Measurements from ENCODE around the gene CYS1. TPM values are rescaled to one million over a fixed set of nuclear protein-coding genes. Genes with fewer than 3 reads are reported as not detected.

Gene CYS1
- total RNA-seq, 2 experiments from 2014 or later = 0.75 TPM; not detected in 1

DNA sequence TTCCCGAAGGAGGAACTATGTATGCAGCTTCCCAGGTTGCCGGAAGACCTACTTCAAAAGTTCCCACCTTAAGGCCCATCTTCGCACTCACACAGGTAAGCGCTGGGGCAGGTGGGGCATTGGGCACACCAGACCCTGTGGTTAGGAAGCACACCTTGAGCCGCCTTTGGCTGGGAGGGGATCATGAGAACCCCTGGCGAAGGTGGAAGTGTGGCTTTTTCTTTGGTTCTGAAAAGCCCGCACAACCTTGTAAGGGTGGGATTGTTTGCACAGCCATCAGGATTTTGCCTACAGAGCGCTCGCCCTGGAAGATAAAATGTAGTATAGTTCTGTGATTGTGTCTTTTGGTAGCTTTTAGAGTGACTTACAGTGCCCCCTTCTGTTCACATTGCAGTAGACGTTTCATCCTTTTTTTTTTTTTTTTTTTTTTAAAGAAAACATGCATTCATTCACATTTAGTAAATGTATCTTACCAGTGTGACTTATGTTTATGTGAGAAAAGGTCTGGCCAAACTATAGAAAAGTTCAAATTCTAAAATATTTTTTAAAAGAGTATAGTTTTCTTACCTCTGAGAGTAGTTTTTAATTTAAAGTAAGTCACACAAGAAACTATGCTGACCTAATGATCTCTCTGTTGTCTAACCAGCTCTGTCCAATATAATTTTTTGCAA is 31.6 kb downstream of the CYS1 start:
- CTCF ChIA-PET = interaction anchor here (0.5 to 10.3 kb wide), 26 partner anchors 8 to 1211 kb away, joined by 3 to 169 read pairs (median 5); partner anchors contain the start of genes KIDINS220 and TAF1B
- Mint-ChIP-seq H3K36me3 (peaks cover 6% of the 10 kb centered on the region), H3K9me3 (ENCODE audit: low read depth) (no peaks in the 10 kb centered on the region), H3K27ac (no peak overlapping the region), H3K4me3 (no peak overlapping the region), H3K27me3 (no peaks in the 10 kb centered on the region), H3K4me1 (peaks cover 8% of the 10 kb centered on the region)
- no peak for ATAC-seq
- no peak for DNase-seq

DNA sequence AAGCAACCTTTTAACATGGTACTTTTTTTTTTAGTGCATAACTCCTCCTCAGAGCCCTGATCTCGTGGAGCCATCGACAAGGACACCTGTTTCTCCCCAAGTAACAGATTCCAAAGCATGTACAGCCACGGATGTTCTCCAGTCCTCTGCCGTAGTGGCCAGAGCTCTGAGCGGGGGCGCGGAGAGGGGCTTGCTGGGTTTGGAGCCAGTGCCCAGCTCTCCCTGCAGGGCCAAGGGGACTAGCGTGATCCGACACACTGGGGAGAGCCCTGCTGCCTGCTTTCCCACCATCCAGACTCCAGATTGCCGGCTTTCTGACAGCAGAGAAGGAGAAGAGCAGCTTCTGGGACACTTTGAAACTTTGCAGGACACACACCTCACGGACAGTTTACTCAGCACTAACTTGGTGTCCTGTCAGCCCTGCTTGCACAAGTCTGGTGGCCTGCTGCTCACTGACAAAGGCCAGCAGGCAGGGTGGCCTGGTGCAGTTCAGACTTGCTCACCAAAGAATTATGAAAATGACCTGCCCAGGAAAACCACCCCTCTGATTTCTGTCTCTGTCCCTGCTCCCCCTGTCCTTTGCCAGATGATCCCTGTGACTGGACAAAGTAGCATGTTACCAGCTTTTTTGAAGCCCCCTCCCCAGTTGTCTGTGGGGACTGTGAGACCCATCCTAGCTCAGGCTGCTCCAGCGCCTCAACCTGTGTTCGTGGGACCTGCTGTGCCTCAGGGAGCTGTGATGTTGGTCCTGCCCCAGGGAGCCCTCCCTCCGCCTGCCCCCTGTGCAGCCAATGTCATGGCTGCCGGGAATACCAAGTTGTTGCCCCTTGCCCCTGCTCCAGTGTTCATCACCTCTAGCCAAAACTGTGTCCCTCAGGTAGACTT is 32.4 kb downstream of the CYS1 start:
- no peak for ATAC-seq
- peaks cover under 1% of the 10 kb centered on the region for H3K27me3 Mint-ChIP-seq

DNA sequence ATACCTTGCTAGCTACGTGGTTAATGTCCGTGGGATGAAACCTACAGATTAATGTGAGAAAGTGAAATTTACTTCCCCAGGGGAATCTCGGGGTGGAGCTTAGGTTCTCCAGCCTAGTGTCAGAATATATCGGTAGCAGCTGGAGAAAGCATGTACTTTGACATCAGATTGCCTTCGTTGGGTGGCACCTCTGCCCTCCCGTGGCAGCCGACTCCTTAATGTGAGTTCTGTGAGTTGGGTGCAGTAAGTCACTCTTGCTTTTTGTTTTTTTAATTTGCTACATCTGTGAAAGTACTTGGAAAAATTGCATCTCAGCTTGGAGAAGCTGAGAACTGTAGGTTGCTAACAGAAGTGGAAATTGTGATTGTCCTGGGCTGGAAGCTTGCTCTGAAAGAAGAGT is 33.3 kb downstream of the CYS1 start:
- H3K4me1 Mint-ChIP-seq = peaks cover 13% of the 10 kb centered on the region
- no peaks in the 10 kb centered on the region for H3K9me3 Mint-ChIP-seq (ENCODE audit: low read depth)
- peaks cover 3% of the 10 kb centered on the region for H3K36me3 Mint-ChIP-seq
- ATAC-seq = no peak
- H3K27ac Mint-ChIP-seq = no peak overlapping the region
- no peak for DNase-seq
- H3K4me3 Mint-ChIP-seq = no peak overlapping the region
- CTCF ChIA-PET = interaction anchor here (1.0 to 10.3 kb wide), 10 partner anchors 10 to 277 kb away, joined by 3 to 169 read pairs (median 7); no protein-coding TSS in a partner anchor
- H3K27me3 Mint-ChIP-seq = peaks cover 9% of the 10 kb centered on the region

More for the DNA sequence above, 32.4 kb downstream of the CYS1 start:
- Mint-ChIP-seq H3K4me1 (peaks cover 8% of the 10 kb centered on the region), H3K4me3 (no peak overlapping the region), H3K27ac (no peak overlapping the region), H3K36me3 (peaks cover 6% of the 10 kb centered on the region), H3K9me3 (ENCODE audit: low read depth) (no peaks in the 10 kb centered on the region)
- CTCF ChIA-PET = interaction anchor here (0.7 to 10.3 kb wide), 26 partner anchors 9 to 1211 kb away, joined by 3 to 169 read pairs (median 5); partner anchors contain the start of genes KIDINS220 and TAF1B
- DNase-seq = no peak

DNA sequence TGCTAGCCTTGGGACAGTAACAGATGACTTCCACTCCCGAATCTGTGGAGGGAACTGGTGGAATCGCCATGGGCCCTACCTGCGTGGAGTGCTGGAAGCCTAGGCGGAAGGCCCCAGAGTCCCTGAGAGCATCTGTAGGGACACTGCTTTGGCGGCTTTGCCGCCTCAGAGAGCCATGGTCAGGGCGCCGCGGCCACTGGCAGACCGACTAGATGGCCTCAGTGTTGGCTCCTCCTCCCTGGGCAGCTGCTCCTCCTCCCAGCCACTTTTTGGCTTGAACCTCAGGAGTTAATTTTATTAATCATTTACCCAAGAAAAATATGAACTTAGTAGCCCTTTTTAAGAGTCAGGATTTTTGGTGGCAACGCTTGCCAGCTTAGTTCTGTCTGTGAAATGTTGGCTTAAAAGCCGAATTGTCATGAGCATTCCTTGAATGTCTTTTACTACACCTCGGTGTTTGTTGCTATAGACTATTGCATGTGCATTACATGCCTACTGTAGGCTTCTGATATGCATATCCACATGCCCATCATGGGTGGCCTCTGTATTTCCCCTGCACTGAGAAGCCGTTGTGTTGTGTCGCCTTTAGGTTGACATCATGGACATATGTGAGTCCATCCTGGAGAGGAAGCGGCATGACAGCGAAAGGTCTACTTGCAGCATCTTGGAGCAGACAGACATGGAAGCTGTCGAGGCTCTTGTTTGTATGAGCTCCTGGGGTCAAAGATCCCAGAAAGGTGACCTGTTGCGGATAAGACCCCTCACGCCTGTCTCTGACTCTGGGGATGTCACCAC is 34.5 kb downstream of the CYS1 start:
- DNase-seq (no peak), ATAC-seq (no peak)
- no peaks in the 10 kb centered on the region for H3K9me3 Mint-ChIP-seq (ENCODE audit: low read depth)
- H3K27me3 Mint-ChIP-seq = peaks cover 15% of the 10 kb centered on the region
- CTCF ChIA-PET = interaction anchor here (1.1 to 10.3 kb wide), 8 partner anchors 12 to 245 kb away, joined by 3 to 169 read pairs (median 6); no protein-coding TSS in a partner anchor
- no peak overlapping the region for H3K4me3 Mint-ChIP-seq
- H3K36me3 Mint-ChIP-seq = peaks cover 3% of the 10 kb centered on the region
- no peak overlapping the region for H3K27ac Mint-ChIP-seq
- H3K4me1 Mint-ChIP-seq = peaks cover 13% of the 10 kb centered on the region

DNA sequence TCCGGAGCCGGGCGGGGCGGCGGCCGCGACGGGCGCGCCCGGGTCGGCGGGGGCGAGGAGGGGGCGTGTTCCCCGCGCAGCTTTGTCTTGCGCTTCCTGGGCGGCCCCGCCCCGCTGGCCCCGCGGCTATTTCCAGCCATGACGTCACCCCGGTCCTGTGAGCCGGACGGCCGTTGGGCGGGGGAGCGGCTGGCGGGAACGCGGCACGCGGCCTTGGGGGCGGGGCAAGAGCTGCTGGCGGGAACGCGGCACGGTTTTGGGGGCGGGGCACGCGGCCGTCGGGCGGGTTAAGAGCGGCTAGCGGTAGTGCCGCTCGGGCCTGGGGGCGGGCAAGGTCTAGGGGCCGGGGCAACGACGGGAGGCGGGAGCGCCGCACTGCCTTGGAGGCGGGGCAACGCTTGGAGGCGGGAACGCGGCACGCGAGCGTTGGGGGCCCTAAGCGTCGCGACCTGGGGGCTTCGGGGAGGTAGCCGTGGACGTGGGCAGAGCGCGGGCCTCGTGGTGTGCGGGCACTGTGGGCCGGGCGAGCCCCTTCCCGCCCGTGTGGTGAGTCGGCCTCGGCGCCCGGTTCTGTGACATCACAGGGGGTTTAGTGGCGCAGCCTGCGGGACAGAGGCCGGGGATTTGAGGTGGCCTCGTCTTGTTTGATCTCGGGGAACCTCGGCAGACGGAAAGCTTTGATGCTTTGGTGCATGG is 36.2 kb downstream of the CYS1 start:
- Mint-ChIP-seq H3K9me3 (ENCODE audit: low read depth) (no peaks in the 10 kb centered on the region), H3K4me3 (peak overlapping the region; percentile 68), H3K36me3 (peaks cover 3% of the 10 kb centered on the region), H3K27ac (peak overlapping the region; percentile 79), H3K27me3 (peaks cover 21% of the 10 kb centered on the region), H3K4me1 (peaks cover 13% of the 10 kb centered on the region)
- CTCF ChIA-PET = interaction anchor here (0.6 to 10.3 kb wide), 9 partner anchors 13 to 244 kb away, joined by 3 to 169 read pairs (median 7); partner anchors contain the start of gene TAF1B
- ATAC-seq = peak; percentile 73
- DNase-seq = peak; percentile 96

DNA sequence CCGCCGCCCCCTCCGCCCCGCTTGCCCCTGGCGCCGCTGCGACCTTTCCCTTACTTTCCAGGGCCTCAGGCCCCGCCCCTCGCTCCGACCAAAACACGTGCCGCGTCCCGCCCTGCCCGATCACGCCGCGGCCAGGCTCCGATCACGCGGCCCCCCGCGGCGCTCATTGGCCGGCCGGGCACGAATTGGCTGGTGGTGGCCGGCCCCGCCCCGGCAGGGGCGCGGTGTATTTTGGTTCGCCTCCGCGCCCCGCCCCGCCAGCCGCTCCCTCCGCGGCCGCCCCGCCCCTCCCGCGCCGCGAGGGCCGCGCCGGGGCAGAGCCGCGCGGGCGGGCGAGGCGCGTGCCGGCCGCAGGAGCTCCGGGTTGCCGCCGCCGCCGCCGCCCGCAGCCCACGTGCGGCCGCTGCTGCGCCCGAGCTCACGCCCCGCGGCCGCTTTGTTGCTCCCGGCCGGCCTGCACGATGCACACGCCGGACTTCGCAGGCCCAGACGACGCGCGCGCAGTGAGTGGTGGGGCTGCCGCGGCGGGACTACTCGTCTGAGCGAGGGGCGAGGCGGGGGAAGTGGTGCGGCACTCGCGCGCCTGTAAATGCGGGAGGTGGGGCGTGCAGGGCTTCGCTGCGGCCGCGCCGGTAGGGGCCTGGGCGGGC is 36.8 kb downstream of the CYS1 start, which contains the start of gene KLF11:
Gene KLF11, plus strand, starts transcription at position 295 of the 650 bp plus-strand sequence. Its CDS starts 167 bp downstream, at position 462.
- Mint-ChIP-seq H3K27ac (peak within 1 kb of the TSS; percentile 81), H3K27me3 (peaks cover 21% of the 10 kb centered on the region), H3K4me3 (peak within 1 kb of the TSS; percentile 74), H3K4me1 (peaks cover 12% of the 10 kb centered on the region), H3K9me3 (ENCODE audit: low read depth) (no peaks in the 10 kb centered on the region), H3K36me3 (peaks cover 1% of the 10 kb centered on the region)
- ATAC-seq (peak; percentile 80), DNase-seq (peak; percentile 86)
- CTCF ChIA-PET = interaction anchor here (0.6 to 3.5 kb wide), 6 partner anchors 15 to 243 kb away, joined by 3 to 16 read pairs (median 8); partner anchors contain the start of gene TAF1B

DNA sequence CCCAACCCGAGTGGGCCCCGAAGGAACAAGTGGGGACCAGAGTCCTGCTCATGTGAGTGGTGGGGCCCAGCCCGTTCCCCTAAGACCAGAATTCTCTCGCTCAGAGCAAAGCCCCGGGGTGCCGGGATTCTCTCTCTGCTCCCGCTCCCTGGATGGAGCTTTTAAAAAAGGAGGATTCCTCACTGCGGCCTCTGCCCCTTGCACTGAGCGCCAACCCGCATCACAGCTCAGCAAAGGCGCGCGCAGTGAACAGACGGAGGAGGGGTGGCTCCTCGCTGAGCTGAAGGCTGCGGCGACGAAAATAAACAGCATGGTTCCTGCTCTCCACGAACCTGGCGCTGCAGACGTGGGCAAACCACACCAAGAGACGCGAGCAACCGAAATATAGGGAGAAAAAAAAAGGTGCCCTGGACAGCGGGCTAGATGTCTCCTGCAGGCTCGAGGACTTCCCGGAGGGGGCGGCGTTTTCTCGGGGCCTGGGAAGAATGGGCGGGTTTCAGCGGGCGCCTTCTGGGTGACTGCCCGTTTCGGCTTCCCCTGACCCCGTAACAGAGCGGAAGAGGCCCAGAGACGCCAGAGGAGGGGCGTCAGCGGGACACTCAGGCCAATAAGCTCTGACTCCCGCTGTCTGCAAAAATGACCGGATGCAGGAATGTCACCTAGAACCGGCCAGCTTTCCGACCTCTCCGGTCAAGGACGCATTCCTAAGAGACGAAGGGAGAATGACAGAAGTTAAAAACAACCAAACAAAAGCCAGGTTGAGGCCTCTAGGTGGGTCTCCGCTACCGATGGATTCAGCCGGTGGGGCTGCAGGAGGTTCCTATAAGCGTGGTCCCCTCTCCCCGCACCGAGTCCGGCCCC is 37.7 kb downstream of the CYS1 start:
- Mint-ChIP-seq H3K4me1 (peaks cover 12% of the 10 kb centered on the region), H3K36me3 (peaks cover 1% of the 10 kb centered on the region), H3K4me3 (peak overlapping the region; percentile 74), H3K27ac (peak overlapping the region; percentile 81), H3K9me3 (ENCODE audit: low read depth) (no peaks in the 10 kb centered on the region), H3K27me3 (peaks cover 21% of the 10 kb centered on the region)
- peak; percentile 0 for ATAC-seq
- CTCF ChIA-PET = interaction anchor here (0.6 to 3.5 kb wide), 4 partner anchors 14 to 199 kb away, joined by 3 to 14 read pairs (median 10); partner anchors contain the start of gene TAF1B
- DNase-seq = peak; percentile 55

DNA sequence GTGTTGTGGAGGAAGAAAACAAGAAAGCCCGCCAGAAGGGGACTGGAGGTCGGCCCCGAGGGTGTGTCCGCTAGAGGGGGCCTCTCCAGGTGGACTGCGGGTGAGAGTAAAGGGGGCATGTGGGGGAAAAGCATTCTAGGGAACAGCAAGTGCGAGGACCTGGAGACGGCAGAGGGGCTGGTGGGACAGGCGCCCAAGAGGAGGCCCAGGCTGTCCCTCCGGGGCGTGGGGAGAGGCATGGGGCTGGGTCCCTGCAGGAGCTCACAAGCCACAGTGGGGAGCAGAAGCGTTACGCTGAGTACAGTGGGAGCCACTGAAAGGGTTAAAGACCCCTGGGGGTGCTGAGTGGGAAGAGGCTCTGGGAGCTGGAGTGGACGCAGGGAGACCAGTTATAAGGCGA is 38.5 kb downstream of the CYS1 start:
- H3K9me3 Mint-ChIP-seq (ENCODE audit: low read depth) = no peaks in the 10 kb centered on the region
- CTCF ChIA-PET = interaction anchor here (0.6 to 3.5 kb wide), 4 partner anchors 13 to 198 kb away, joined by 3 to 14 read pairs (median 10); partner anchors contain the start of gene TAF1B
- no peak for DNase-seq
- ATAC-seq = no peak
- no peak overlapping the region for H3K4me3 Mint-ChIP-seq
- peaks cover 1% of the 10 kb centered on the region for H3K36me3 Mint-ChIP-seq
- peaks cover 21% of the 10 kb centered on the region for H3K27me3 Mint-ChIP-seq
- H3K27ac Mint-ChIP-seq = no peak overlapping the region
- H3K4me1 Mint-ChIP-seq = peaks cover 12% of the 10 kb centered on the region

DNA sequence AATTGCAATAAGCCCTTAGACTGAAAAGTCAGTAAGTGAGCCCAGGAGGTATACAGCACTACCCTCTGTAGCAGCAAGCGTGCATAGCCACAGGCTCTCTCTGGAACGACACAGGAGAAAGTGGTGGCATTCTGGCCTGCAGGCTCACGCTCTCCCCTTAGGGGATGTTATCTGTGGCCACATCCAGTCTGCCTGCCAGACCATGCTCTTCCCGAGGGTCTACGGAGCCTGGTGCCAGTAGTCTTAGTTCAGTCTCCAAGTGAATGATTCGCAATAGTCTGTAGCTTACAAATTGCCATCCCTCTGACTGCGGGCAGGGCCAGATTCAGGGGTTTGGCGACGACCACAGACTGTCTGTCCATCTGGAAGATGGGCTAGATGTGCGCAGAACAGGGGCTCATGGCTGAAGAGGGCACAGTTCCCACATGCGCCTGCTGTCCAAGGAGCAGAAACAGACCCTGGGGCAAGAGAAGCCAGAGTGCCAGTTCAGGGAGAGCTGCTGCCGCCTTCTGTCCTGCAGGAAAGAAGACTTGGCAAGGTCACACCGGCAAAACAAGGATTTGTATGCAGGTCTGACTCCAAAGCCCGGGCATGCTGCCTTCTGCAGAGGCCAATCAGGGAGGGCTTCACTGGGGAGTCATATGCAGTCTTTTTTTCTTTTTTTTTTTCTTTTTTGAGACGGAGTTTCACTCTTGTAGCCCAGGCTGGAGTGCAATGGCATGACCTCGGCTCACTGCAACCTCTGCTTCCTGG is 40.4 kb downstream of the CYS1 start:
- CTCF ChIA-PET = interaction anchor here (1.5 kb wide), 1 partner anchor 55 kb away, joined by 3 read pairs; no protein-coding TSS in a partner anchor
- Mint-ChIP-seq H3K27ac (no peak overlapping the region), H3K4me1 (peaks cover 18% of the 10 kb centered on the region), H3K27me3 (peaks cover 21% of the 10 kb centered on the region), H3K4me3 (no peak overlapping the region), H3K36me3 (no peaks in the 10 kb centered on the region), H3K9me3 (ENCODE audit: low read depth) (no peaks in the 10 kb centered on the region)
- DNase-seq (no peak), ATAC-seq (no peak)

DNA sequence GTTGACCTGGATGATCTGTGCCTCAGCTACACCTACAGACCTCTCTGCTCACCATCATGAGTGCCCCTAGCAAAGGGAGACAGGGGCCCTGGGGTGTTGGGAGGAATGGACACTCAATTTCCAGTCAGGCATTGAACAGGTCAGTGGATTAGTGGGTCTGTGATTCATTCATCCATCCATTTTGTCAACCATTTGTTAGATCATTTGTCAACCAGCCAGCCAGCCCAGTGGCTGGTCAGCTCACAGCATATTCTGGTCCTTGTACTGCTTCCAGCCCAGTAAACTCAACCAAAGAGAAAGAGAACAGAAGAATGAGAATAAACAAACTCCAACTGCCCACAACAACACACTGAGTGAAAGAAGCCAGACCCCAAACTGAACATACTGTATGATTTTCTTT is 41.5 kb downstream of the CYS1 start:
- no peak for DNase-seq
- H3K27ac Mint-ChIP-seq = no peak overlapping the region
- CTCF ChIA-PET = interaction anchor here (0.8 to 1.5 kb wide), 2 partner anchors 54 to 225 kb away, joined by 3 read pairs; no protein-coding TSS in a partner anchor
- H3K4me1 Mint-ChIP-seq = peaks cover 15% of the 10 kb centered on the region
- no peaks in the 10 kb centered on the region for H3K36me3 Mint-ChIP-seq
- H3K4me3 Mint-ChIP-seq = no peak overlapping the region
- peaks cover 21% of the 10 kb centered on the region for H3K27me3 Mint-ChIP-seq
- no peaks in the 10 kb centered on the region for H3K9me3 Mint-ChIP-seq (ENCODE audit: low read depth)
- no peak for ATAC-seq
